GM19099 (cell line): ENCODE data around the gene CNNM1.

Experiments used
- POLR2A ChIP-seq: IDR thresholded peaks from 3 replicates; pipeline ENCODE4 v1.6.1; 2011; ENCODE audit warnings: low read depth; ENCODE audit not compliant: insufficient read length; ENCODE audit errors: extremely low read depth

CNNM1 gene

DNA sequence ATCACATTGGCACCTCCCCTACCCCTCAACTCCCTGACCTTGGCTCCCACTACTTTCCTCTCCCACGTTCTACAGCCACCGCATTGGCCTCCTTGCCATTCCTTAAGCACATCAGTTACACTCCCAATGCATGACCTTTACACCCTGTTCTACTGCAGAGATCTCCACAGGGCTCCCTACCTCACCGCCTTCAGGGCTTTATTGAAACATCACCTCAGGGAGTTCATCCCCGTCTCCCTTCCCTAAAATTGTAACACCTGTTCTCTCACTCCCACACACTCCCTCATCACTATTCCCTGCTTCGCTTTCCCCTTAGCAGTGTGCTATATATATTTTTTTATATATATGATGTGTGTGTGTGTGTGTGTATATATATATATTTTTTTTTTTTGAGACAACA, 18.5 kb downstream of the CNNM1 start:
- no peak for TF ChIP-seq POLR2A

DNA sequence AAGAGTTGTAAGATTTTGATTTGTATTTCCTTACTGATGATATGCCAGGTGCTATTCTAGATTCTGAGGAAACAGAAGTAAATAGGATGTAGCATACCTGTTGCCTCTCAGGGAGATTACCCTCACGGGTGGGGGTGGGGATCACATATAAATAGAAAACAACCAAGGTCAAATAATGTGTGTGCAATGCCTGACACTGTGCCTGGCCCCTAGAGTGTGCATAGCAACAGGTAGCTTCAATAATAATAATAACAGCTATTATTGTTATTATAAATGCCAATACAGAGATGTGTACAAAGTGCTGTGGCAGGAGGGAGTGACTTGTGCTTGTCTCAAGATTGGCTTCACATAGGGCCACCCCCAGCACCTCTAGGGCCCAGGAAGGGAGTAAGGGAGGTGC, 24.0 kb downstream of the CNNM1 start:
- TF ChIP-seq POLR2A = no peak

DNA sequence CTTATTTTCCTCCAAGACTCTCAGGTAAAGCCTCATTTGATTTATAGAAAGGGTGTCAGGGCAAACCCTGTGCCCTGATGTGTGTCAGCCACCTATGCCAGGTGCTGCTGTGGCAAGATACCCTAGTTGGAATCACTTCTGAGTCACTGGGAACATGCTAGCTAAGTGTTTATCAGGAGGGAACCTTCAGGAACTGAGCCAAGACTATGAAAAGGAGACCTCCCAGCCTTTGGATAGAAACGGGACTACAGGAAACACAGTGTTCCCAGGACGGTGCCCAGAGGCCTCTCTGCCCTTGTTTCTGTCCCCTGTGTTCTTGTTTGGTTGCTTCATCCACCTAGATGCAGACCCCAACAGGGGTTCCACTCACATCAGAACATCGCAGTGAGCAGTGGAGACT, 28.5 kb downstream of the CNNM1 start:
- TF ChIP-seq POLR2A = no peak

DNA sequence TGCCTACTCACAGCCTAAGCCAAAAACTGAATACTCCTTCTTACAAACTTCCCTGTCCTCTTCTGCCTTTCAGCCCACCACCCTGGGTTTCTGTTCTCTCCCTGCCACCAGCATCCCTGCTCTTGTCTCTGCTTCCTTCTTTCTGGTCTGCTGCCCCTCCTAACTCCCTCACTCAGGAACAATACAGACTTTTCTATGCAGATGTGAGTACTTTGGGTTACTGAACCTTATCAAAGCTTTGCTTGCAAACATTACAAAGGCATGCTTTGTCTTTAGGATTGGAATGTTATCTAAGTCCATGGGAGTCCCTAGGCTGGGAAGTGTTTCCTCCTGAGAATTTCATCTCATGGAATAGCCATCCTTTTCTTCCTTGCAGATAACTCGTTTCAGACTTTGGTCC, 28.9 kb downstream of the CNNM1 start:
- no peak for TF ChIP-seq POLR2A

DNA sequence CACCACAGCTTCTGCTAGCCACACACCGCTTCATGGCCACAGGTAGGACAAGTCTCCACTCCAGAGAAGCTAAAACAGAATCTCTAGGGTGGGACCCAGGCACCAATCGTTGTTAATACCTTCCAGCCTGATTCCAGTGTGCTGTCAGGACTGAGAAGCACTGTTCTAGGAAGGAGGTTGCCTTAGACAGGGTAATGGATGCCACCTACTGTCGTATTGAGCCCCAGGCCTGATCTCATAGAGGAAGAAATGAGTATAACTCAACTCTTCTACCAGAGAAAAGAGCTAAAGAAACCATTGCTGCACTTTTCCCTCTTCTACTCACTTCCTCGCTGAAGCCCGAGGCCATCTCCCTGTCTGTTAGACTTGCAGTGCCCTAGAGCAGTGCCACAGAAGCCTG, 31.8 kb downstream of the CNNM1 start:
- no peak for TF ChIP-seq POLR2A

DNA sequence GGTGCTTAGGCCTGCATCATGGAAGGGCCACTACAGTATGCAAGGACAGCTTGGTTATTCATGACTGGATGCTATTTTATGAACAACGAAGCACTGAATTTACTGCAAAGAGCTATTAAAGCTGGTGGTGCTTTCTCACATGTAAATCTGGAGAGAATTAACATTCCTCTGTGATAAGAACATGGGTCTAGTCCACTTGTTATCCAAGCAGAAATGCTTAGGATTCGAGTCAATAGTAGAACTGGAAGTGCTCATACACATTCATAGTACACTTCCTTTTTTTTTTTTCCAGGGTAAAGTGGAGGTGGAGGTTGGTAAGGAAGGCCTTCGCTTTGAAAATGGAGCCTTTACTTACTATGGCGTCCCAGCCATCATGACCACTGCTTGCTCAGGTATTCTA, 35.0 kb downstream of the CNNM1 start:
- TF ChIP-seq POLR2A = no peak

DNA sequence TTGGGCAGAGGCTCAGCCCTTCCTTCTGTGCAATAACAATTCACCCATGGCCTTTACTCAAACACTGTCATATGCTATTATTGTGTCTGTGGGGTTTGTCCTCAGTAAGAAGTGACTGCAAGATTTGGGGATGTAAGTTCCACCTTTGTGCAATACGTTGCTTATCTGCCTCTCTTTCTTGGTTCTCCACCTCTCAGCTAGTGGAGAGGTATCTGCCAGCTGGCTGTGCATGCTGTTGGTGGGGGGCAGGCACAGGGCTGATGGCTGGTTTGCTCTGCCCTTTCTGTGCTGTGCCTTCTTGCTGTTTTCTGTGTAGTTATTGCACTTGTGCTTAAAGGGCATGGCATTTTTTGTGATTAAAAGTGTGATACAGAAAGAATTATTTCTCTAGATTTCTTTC, 36.2 kb downstream of the CNNM1 start:
- no peak for TF ChIP-seq POLR2A

DNA sequence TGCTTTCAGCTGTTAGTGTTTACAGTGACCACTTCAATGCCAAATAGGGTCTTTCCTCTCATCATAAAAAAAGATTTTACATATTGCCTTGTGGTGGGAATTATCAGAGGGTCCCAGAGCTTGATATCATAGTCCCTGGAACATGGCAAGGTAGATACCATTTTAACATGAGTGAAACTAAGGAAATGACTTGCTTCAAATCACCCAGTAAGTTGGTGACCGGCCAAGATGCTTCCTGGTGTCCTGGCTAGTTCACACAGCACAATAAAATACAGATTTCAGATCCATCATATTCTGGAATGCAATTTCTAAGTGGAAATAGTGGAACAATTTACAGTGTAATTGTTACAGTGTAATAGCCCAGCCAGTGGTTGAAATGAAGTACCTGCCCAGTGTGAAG, 36.6 kb downstream of the CNNM1 start:
- TF ChIP-seq POLR2A = no peak

DNA sequence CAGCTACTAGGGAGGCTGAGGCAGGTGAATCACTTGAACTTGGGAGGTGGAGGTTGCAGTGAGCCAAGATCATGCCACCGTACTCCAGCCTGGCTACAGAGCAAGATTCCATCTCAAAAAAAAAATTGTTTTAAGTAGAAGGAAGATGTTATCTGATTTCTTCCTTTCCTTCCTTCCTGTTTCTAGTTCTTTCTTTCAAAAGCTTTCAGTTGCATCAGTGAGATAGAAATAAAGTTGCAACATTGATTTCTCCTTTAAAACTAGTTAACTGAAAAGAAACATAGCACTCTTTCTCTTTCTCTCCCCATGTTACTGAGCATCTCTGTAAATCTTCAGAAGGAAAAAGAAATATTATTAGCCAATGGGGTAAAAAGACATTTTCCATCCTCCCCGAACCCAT, 37.5 kb downstream of the CNNM1 start:
- TF ChIP-seq POLR2A = no peak

DNA sequence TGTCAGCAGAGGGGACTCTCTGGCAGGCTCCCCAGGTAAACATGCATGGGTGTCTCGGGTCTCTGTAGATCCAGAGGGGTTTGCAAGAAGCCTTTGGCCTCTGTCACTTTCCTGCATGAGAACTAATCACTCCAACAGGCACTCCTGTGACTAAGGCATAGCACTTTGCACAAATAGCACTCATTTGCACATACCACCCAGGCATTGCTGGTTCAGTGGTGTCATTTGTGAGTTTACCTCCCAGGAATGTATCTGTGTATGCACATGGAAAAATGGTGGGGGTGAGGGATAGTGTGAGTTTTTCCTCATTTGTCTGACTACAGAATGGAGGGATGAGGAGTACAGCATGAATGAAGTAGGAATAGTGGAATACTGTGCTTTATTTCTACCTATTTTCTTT, 39.5 kb downstream of the CNNM1 start:
- no peak for TF ChIP-seq POLR2A

DNA sequence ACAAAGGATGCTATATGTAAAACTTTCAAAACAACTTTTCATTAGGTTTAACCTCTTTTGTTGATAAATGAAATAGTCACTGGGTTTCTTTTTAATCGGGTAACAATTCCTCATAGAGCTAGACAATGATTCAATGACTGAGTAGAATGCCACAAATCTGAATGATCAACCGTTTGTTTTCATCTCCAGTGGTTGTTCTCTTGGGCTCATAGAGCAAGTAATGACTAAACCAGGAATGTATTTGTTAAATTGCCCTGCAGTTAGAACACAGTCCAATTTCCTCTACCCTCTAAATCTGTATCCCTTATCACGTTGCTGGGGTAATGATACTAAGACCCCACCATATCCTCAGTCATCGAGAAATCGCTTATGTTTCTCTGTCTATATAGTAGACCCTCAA, 40.0 kb downstream of the CNNM1 start:
- no peak for TF ChIP-seq POLR2A

DNA sequence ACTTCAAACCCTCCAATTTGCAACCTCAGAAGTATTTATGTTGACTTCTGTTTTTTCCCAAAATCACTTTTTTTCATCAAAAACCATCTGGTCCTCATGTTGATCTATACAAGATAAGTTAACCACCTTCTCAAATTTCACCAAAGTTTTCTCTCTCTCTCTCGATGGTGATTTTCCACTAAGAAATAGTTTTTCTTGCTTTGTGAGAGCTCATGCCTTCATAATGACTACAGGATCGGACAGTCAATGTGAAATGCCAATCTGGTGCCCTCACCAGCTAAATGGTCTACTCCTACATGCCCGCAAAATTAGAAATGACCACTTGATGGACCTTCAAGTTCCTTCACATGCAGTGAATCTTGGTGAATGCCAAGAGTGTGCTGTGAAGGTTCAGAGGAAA, 40.4 kb downstream of the CNNM1 start:
- TF ChIP-seq POLR2A = no peak

DNA sequence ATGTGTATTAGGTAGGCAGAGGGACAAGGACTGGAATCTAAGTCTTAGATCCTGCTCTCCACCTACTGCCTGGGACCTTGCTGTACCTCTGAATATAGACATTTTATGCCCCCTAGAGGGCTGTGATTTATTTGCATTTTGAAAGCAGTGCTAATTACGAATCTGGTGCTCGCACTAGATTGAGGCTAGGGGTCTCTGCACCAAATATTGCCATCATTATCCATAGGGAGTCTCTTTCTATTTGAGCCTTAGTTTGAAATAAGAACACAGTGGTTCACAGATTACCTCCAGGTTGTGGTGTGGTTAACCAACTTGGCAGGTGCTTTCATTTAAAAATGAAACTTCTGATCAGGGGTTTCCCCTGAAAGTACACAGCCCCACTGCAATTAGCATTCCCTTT, 41.8 kb downstream of the CNNM1 start:
- no peak for TF ChIP-seq POLR2A

DNA sequence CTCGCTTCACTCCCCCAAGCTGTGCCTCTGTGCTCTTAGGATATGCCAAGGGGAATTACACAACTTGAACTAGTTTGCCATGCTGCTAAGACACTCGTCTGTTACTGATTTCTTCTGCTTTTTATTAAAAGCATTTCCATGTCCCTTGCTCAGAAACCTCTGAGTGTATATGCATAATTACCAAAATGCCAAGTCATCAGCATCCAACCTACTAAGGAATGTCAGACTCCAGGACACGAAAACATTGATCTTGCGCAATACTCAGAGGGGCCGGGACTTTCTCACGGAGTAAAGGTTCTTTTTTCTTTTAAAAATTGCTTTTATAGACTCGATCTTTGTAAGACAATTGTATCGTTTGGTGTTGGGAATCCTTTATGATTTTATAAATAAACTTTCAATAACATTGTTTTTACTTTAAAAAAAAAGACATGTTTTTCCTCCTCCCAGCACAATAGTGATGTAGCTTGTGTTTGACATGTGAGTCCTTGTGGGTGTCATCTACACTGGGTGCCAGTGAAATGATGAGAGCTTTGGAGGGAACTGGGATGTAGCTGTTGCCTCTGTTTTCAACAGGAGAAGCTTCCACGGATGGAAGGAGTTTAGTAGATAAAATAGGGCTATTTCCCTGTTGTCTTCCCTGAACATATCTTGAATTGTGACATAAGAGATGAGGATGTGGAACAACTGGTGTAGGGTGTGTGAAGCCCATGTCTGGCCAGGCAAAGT, 43.6 kb downstream of the CNNM1 start:
- TF ChIP-seq POLR2A = no peak

DNA sequence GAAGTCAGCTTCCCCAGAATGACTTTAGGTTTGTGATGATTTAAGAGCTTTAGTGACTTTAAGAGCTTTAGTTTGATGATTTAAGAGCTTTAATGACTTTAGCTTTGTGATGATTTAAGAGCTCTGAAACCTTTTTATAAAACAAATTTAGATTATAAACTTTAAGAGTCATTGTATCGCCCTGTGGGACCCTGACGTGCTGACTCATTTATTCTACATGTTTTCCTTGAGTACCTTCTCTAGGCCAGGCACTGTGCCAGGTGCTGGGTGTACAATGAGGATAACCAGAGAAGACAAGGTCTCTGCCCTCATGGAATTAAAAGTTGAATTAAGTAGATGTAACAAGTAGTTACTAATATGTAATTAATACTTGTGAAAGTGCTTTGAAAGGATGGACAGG, 45.4 kb downstream of the CNNM1 start:
- no peak for TF ChIP-seq POLR2A

DNA sequence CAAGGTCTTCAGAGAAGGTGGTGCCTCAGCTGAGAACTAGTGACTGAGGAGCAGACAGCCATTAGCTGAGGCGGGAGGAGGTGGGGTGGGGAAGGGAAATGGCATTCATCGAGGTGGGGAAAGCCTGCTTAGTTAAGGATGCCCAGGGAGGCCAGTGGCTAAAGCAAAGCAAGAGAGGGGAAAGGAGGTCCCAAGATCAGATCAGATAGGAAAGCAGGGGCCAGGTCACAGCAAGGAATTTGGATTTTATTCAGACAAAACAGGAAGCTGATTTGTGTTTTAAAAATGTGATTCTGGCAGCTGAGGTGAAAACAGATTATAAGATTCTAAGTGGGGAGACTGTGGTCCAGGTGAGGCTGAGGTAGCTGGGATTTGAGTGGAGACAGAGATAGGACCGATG, 45.8 kb downstream of the CNNM1 start:
- TF ChIP-seq POLR2A = no peak

DNA sequence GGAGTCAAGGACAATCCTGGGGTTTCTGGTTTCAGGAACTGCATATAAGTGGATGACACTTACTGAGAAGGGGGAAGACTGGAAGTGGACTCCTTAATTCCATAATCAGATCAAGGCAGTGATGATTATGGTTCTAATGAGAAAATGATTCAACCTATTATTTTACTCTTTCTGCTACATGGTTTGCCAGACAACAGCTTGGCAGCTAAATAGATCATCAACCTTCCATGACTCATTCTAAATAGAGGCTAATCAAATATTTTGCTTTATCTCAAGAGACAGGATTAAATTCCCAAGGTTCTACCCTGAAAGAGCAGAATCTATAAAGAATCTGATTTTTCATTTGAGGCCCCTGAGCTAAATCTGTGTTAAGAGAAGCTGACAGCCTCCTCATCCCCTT, 46.3 kb downstream of the CNNM1 start:
- no peak for TF ChIP-seq POLR2A
